ENCODE data around the gene RASSF6. TPM values are rescaled to one million over a fixed set of nuclear protein-coding genes. Genes with fewer than 3 reads are reported as not detected.

The RASSF6 gene
- total and polyA plus RNA-seq, 9 donors: 0.38 to 1.6 (median 0.97) TPM

DNA sequence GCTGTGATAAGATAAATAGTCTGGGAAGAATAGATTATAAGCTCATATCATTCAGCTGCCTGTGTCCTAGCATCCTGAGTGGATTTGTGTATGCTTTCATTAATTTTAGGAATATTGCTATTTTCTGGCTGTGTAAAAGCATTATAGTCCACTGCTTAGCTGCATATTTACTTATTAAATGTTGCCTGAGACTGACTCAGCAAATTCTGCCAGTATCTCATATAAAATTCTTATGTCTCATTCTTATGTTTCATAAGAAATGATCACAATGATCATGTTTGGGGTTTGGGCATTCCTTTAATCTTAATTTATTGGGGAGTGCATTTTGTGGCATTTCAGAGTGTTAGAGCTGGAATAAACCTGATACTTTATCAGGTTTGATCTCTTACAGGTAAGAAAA lies 34.9 kb downstream of the RASSF6 start:
- TF ChIP-seq, protein P1, sequence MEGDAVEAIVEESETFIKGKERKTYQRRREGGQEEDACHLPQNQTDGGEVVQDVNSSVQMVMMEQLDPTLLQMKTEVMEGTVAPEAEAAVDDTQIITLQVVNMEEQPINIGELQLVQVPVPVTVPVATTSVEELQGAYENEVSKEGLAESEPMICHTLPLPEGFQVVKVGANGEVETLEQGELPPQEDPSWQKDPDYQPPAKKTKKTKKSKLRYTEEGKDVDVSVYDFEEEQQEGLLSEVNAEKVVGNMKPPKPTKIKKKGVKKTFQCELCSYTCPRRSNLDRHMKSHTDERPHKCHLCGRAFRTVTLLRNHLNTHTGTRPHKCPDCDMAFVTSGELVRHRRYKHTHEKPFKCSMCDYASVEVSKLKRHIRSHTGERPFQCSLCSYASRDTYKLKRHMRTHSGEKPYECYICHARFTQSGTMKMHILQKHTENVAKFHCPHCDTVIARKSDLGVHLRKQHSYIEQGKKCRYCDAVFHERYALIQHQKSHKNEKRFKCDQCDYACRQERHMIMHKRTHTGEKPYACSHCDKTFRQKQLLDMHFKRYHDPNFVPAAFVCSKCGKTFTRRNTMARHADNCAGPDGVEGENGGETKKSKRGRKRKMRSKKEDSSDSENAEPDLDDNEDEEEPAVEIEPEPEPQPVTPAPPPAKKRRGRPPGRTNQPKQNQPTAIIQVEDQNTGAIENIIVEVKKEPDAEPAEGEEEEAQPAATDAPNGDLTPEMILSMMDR (IDR thresholded peaks at IDR 0.05): no peak
- TF ChIP-seq POLR2A (IDR thresholded peaks at IDR 0.05): no peak
- TF ChIP-seq EP300 (IDR thresholded peaks at IDR 0.05): no peak
- H3K27me3 ChIP-seq: no peaks in the 10 kb centered on the region
- H3K4me1 ChIP-seq (ENCODE audit: insufficient read depth): no peaks in the 10 kb centered on the region
- H3K9me3 ChIP-seq: no peaks in the 10 kb centered on the region
- H3K4me3 ChIP-seq: no peak overlapping the region
- DNase-seq: no peak
- no peaks in the 10 kb centered on the region for H3K36me3 ChIP-seq
- H3K27ac ChIP-seq: no peak overlapping the region
- intact Hi-C loops (cut with DNase I): no loop called here

DNA sequence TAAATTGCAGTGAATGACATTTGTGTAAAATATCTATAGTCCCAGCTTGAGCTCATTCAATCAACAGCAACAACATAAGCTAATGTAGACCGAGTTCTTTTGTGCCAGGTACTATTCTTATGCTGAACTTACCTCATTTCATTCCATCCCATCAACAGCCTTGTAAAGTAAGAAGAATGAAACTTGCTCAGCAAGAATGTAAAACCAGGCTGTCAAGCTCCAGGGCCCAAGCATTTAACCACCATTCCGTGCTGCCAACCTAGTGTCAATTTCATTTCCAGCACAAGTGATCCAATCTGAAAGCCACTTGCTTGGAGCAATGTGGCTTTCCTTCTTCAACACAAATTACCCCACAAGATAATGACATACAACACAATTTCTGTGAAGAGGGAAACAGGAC lies 36.6 kb downstream of the RASSF6 start:
- TF ChIP-seq, protein P1 (IDR thresholded peaks at IDR 0.05): no peak
- no peak for TF ChIP-seq POLR2A (IDR thresholded peaks at IDR 0.05)
- no peak for TF ChIP-seq EP300 (IDR thresholded peaks at IDR 0.05)
- intact Hi-C loops (cut with DNase I): no loop called here
- DNase-seq: no peak
- H3K36me3 ChIP-seq: no peaks in the 10 kb centered on the region
- 74 to 92% (median 87%) methylated on average over 2 of the region's 2 CpGs for WGBS, 3 donors
- H3K9me3 ChIP-seq: no peaks in the 10 kb centered on the region
- H3K4me3 ChIP-seq: no peak overlapping the region
- no peaks in the 10 kb centered on the region for H3K27me3 ChIP-seq
- H3K27ac ChIP-seq: no peak overlapping the region
- no peaks in the 10 kb centered on the region for H3K4me1 ChIP-seq (ENCODE audit: insufficient read depth)

DNA sequence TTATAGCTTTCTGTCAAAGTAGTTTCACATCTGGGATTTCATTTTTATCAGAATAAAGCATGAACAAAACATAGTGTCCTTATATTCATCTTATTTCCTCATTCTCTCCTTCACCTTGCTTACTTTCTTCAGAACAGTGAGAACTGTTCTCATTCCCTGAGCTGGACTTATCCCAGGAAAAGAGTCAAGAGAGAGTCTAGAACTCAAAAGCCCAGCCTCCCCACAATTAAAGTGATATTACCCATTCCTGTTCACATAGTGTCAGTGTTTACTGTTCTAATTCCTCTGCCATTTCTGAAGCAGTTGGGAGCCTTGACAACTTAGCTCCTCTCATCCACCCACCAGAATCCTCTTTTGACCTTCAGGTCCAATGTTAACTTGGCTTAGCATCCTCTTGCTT lies 42.9 kb downstream of the RASSF6 start:
- TF ChIP-seq EP300 (IDR thresholded peaks at IDR 0.05) (no peak), POLR2A (IDR thresholded peaks at IDR 0.05) (no peak)
- TF ChIP-seq, protein P1 (IDR thresholded peaks at IDR 0.05): no peak
- no peak overlapping the region for H3K27ac ChIP-seq
- intact Hi-C loops (cut with DNase I): loop anchor here in 2 of 4 donors (10.0 kb wide), 2 partner anchors 67 to 77 kb away; no protein-coding TSS in a partner anchor
- H3K4me3 ChIP-seq: no peak overlapping the region
- no peaks in the 10 kb centered on the region for H3K9me3 ChIP-seq
- no peaks in the 10 kb centered on the region for H3K36me3 ChIP-seq
- no peaks in the 10 kb centered on the region for H3K27me3 ChIP-seq
- H3K4me1 ChIP-seq (ENCODE audit: insufficient read depth): no peaks in the 10 kb centered on the region
- no peak for DNase-seq

DNA sequence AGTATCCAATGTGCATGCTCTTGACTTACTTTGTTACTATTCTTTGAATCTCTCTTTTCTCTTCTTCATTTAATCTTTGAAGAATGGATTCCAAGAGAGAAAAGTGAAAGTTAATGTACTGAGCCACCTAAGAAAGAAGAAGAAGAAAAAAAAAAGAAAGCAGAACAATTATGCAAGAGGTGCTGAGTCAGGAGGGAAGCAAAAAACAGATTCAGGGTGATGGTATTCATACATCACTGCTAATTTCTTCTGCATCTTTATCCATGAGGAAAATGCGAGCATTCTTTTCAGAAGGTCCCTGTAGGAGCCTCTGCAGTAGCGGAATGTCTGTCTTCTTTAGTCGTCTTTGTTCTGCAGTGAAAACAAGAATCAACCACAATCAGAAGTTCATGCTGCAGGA lies 43.9 kb downstream of the RASSF6 start:
- H3K4me1 ChIP-seq (ENCODE audit: insufficient read depth): no peaks in the 10 kb centered on the region
- H3K36me3 ChIP-seq: no peaks in the 10 kb centered on the region
- no peak overlapping the region for H3K27ac ChIP-seq
- no peak overlapping the region for H3K4me3 ChIP-seq
- TF ChIP-seq, protein P1 (IDR thresholded peaks at IDR 0.05): no peak
- no peak for TF ChIP-seq POLR2A (IDR thresholded peaks at IDR 0.05)
- TF ChIP-seq EP300 (IDR thresholded peaks at IDR 0.05): no peak
- H3K27me3 ChIP-seq: no peaks in the 10 kb centered on the region
- DNase-seq: no peak
- H3K9me3 ChIP-seq: no peaks in the 10 kb centered on the region
- 87 to 91% (median 90%) methylated on average over 3 of the region's 3 CpGs for WGBS, 3 donors
- intact Hi-C loops (cut with DNase I): loop anchor here in 2 of 4 donors (10.0 kb wide), 2 partner anchors 68 to 78 kb away; no protein-coding TSS in a partner anchor
